ENCODE data around the gene BTK.

Gene BTK

GRCh38 chrX:101370888-101371504 is 15.0 kb downstream of the BTK start:
- Histone ChIP-seq H4K20me1 (ENCODE audit: insufficient read depth, low read length) (peaks cover 3% of the 10 kb centered on the region; the same call in 1 of the 2 replicates), H3K4me2 (ENCODE audit: low read length) (peak overlapping the region; percentile 71), H3K79me2 (ENCODE audit: low read length) (no peaks in the 10 kb centered on the region), H3K9ac (ENCODE audit: low read length) (peak overlapping the region; percentile 26), H3K27ac (ENCODE audit: low read length) (peak overlapping the region; percentile 87), H3K36me3 (replicated peaks; ENCODE audit: low read depth, low read length) (peaks cover 51% of the 10 kb centered on the region), H3K4me3 (ENCODE audit: low read length) (peak overlapping the region; percentile 23), H2AFZ (ENCODE audit: low read depth, low read length) (no peak overlapping the region), H3K4me1 (ENCODE audit: low read length) (peaks cover 23% of the 10 kb centered on the region), H3K27me3 (ENCODE audit: low read depth, low read length) (no peaks in the 10 kb centered on the region), H3K9me3 (ENCODE audit: insufficient read depth, low read length) (no peaks in the 10 kb centered on the region)
- TF ChIP-seq EZH2phosphoT487 (IDR thresholded peaks at IDR 0.05; ENCODE audit: low read depth) = no peak
- no peak for TF ChIP-seq CTCF (IDR thresholded peaks at IDR 0.05; ENCODE audit: low read depth, low read length)

GRCh38 chrX:101369687-101370086 is 16.3 kb downstream of the BTK start:
- Histone ChIP-seq H2AFZ (ENCODE audit: low read depth, low read length) (no peak overlapping the region), H3K36me3 (replicated peaks; ENCODE audit: low read depth, low read length) (peaks cover 47% of the 10 kb centered on the region), H3K4me3 (ENCODE audit: low read length) (no peak overlapping the region), H4K20me1 (ENCODE audit: insufficient read depth, low read length) (0 out of 2 replicates have a peak, but pooled peaks cover 3% of the 10 kb centered on the region), H3K79me2 (ENCODE audit: low read length) (no peaks in the 10 kb centered on the region), H3K4me1 (ENCODE audit: low read length) (peaks cover 23% of the 10 kb centered on the region), H3K27me3 (ENCODE audit: low read depth, low read length) (no peaks in the 10 kb centered on the region), H3K9me3 (ENCODE audit: insufficient read depth, low read length) (no peaks in the 10 kb centered on the region), H3K4me2 (ENCODE audit: low read length) (no peak overlapping the region), H3K9ac (ENCODE audit: low read length) (no peak overlapping the region), H3K27ac (ENCODE audit: low read length) (no peak overlapping the region)
- TF ChIP-seq CTCF (IDR thresholded peaks at IDR 0.05; ENCODE audit: low read depth, low read length) (no peak), EZH2phosphoT487 (IDR thresholded peaks at IDR 0.05; ENCODE audit: low read depth) (no peak)

- Histone ChIP-seq H3K4me2 (ENCODE audit: low read length) (no peak overlapping the region), H3K4me3 (ENCODE audit: low read length) (no peak overlapping the region), H3K4me1 (ENCODE audit: low read length) (peaks cover 23% of the 10 kb centered on the region), H3K9me3 (ENCODE audit: insufficient read depth, low read length) (no peaks in the 10 kb centered on the region), H3K27me3 (ENCODE audit: low read depth, low read length) (no peaks in the 10 kb centered on the region), H3K27ac (ENCODE audit: low read length) (no peak overlapping the region), H3K36me3 (replicated peaks; ENCODE audit: low read depth, low read length) (peaks cover 40% of the 10 kb centered on the region), H3K9ac (ENCODE audit: low read length) (no peak overlapping the region), H2AFZ (ENCODE audit: low read depth, low read length) (no peak overlapping the region), H3K79me2 (ENCODE audit: low read length) (no peaks in the 10 kb centered on the region), H4K20me1 (ENCODE audit: insufficient read depth, low read length) (0 out of 2 replicates have a peak, but pooled peaks cover 3% of the 10 kb centered on the region)
- no peak for TF ChIP-seq CTCF (IDR thresholded peaks at IDR 0.05; ENCODE audit: low read depth, low read length)
- no peak for TF ChIP-seq EZH2phosphoT487 (IDR thresholded peaks at IDR 0.05; ENCODE audit: low read depth)
Observed at GRCh38 chrX:101368800-101369199, 17.2 kb downstream of the BTK start.

- Histone ChIP-seq H3K79me2 (ENCODE audit: low read length) (no peaks in the 10 kb centered on the region), H4K20me1 (ENCODE audit: insufficient read depth, low read length) (no peaks in the 10 kb centered on the region), H3K4me2 (ENCODE audit: low read length) (no peak overlapping the region), H3K27ac (ENCODE audit: low read length) (no peak overlapping the region), H3K36me3 (replicated peaks; ENCODE audit: low read depth, low read length) (peaks cover 44% of the 10 kb centered on the region), H3K9me3 (ENCODE audit: insufficient read depth, low read length) (no peaks in the 10 kb centered on the region), H3K9ac (ENCODE audit: low read length) (no peak overlapping the region), H3K4me1 (ENCODE audit: low read length) (peaks cover 4% of the 10 kb centered on the region), H2AFZ (ENCODE audit: low read depth, low read length) (no peak overlapping the region), H3K27me3 (ENCODE audit: low read depth, low read length) (no peaks in the 10 kb centered on the region), H3K4me3 (ENCODE audit: low read length) (no peak overlapping the region)
- no peak for TF ChIP-seq CTCF (IDR thresholded peaks at IDR 0.05; ENCODE audit: low read depth, low read length)
- no peak for TF ChIP-seq EZH2phosphoT487 (IDR thresholded peaks at IDR 0.05; ENCODE audit: low read depth)
Observed at GRCh38 chrX:101365301-101365795, 20.6 kb downstream of the BTK start.

All from OCI-LY3 (cell line).